PC-3 (cell line): ENCODE data around the gene COX17. TPM values are rescaled to one million over a fixed set of nuclear protein-coding genes. Genes with fewer than 3 reads are reported as not detected.

Experiments
- total RNA-seq: library from RNA; depleted of rRNA; stranded (reverse); fragments of >200 nt; gene quantifications from 2 replicates; pipeline ENCODE4 v1.2.3, GENCODE V29; 2014; rRNA removed

COX17 gene
- total RNA-seq, 1 experiment from 2014 or later: 159 TPM

Other genes starting within 250 kb of the COX17 start
- gene TMEM39A, start 213.8 kb downstream of the COX17 start, total RNA-seq: 49.1 and 56.5 TPM in 2 replicates
- 10.5 and 11.6 TPM in 2 replicates for gene POGLUT1, start 208.4 kb downstream of the COX17 start, total RNA-seq
- gene TIMMDC1, start 178.9 kb downstream of the COX17 start, total RNA-seq: 107 and 142 TPM in 2 replicates
- gene CD80, start 117.8 kb downstream of the COX17 start, total RNA-seq: not detected in 2 replicates
- gene ADPRH, start 97.9 kb downstream of the COX17 start, total RNA-seq: 4.7 and 5.6 TPM in 2 replicates
- 0.36 TPM in 1 of 2 replicates, not detected in the other for gene PLA1A, start 79.5 kb downstream of the COX17 start, total RNA-seq
- 0.62 and 0.98 TPM in 2 replicates for gene POPDC2, start 16.8 kb downstream of the COX17 start, total RNA-seq
- gene CFAP91, start 25.6 kb upstream of the COX17 start, total RNA-seq: 0.17 and 1.1 TPM in 2 replicates
- 0.04 TPM in 1 of 2 replicates, not detected in the other for gene NR1I2, start 104.7 kb upstream of the COX17 start, total RNA-seq